Measurements from ENCODE around the gene LHX5.

LHX5 gene

GRCh38 chr12:113466454-113467141 is 5.1 kb downstream of the LHX5 start:
- Histone ChIP-seq H2BK120ac (ENCODE audit: low read depth, low read length) (peak overlapping the region; percentile 38), H3K4me1 (ENCODE audit: control insufficient read depth in 2 of 2, insufficient read depth in 1 of 2, low read depth in 1 of 2, low read length in 2 of 2) (peaks cover 20 to 48% of the 10 kb centered on the region in 2 donors), H3K36me3 (replicated peaks in 1 of 2; ENCODE audit: control insufficient read depth in 2 of 2, insufficient read depth in 2 of 2, low read length in 2 of 2) (peaks cover 0 to 8% of the 10 kb centered on the region in 2 donors), H3K9ac (ENCODE audit: low read depth, low read length, poor library complexity) (peak overlapping the region; percentile 46), H3K18ac (ENCODE audit: low read length) (peak overlapping the region; percentile 87), H3K4me3 (ENCODE audit: low read length in 2 of 2) (peak overlapping the region in 1 of 2 donors; percentile 64), H3K27me3 (ENCODE audit: control insufficient read depth in 3 of 3, insufficient read depth in 3 of 3, low read depth in 1 of 3, low read length in 3 of 3) (peaks cover 8 to 93% (median 55%) of the 10 kb centered on the region in 3 experiments), H2BK5ac (ENCODE audit: low read length) (peak overlapping the region; percentile 68), H2AFZ (ENCODE audit: low read length) (no peak overlapping the region), H3K4me2 (ENCODE audit: insufficient read depth, low read length, poor library complexity, severe bottlenecking) (no peak overlapping the region), H3K27ac (replicated peaks; ENCODE audit: low read length) (no peak overlapping the region), H3K14ac (ENCODE audit: low read length) (no peak overlapping the region), H3K4ac (ENCODE audit: low read length) (no peak overlapping the region), H3K9me3 (replicated peaks in 1 of 2; ENCODE audit: control insufficient read depth in 2 of 2, insufficient read depth in 1 of 2, low read depth in 1 of 2, low read length in 2 of 2) (peaks cover 0 to 5% of the 10 kb centered on the region in 2 donors), H2BK15ac (ENCODE audit: low read length) (peak overlapping the region; percentile 84), H2BK12ac (ENCODE audit: low read length) (peak overlapping the region; percentile 48), H2AK5ac (ENCODE audit: low read depth, low read length) (peak overlapping the region; percentile 36), H4K8ac (ENCODE audit: low read depth, low read length) (no peak overlapping the region), H3K23ac (ENCODE audit: low read depth, low read length, poor library complexity) (peak overlapping the region; percentile 92), H4K91ac (ENCODE audit: low read depth, low read length, poor library complexity) (no peak overlapping the region), H3K79me1 (ENCODE audit: low read depth, low read length) (peaks cover 13% of the 10 kb centered on the region)
- DNase-seq (ENCODE audit: low spot score), result no peak
- no CpG with 5 or more reads among the region's 26 CpGs for WGBS, 2 donors (ENCODE audit: extremely low coverage in 2 of 2, insufficient read length in 2 of 2, insufficient replicate concordance in 1 of 2)

- Histone ChIP-seq H3K27ac (replicated peaks; ENCODE audit: low read length) (no peak overlapping the region), H2BK5ac (ENCODE audit: low read length) (no peak overlapping the region), H3K23ac (ENCODE audit: low read depth, low read length, poor library complexity) (no peak overlapping the region), H3K4ac (ENCODE audit: low read length) (no peak overlapping the region), H3K4me2 (ENCODE audit: insufficient read depth, low read length, poor library complexity, severe bottlenecking) (peak overlapping the region; percentile 85), H3K79me1 (ENCODE audit: low read depth, low read length) (peaks cover 7% of the 10 kb centered on the region), H3K36me3 (replicated peaks in 1 of 2; ENCODE audit: control insufficient read depth in 2 of 2, insufficient read depth in 2 of 2, low read length in 2 of 2) (peaks cover 0 to 8% of the 10 kb centered on the region in 2 donors), H2AK5ac (ENCODE audit: low read depth, low read length) (peak overlapping the region; percentile 68), H3K9ac (ENCODE audit: low read depth, low read length, poor library complexity) (no peak overlapping the region), H4K91ac (ENCODE audit: low read depth, low read length, poor library complexity) (no peak overlapping the region), H4K8ac (ENCODE audit: low read depth, low read length) (no peak overlapping the region), H2BK12ac (ENCODE audit: low read length) (no peak overlapping the region), H3K4me1 (ENCODE audit: control insufficient read depth in 2 of 2, insufficient read depth in 1 of 2, low read depth in 1 of 2, low read length in 2 of 2) (peaks cover 20 to 48% of the 10 kb centered on the region in 2 donors), H3K14ac (ENCODE audit: low read length) (no peak overlapping the region), H3K9me3 (replicated peaks in 1 of 2; ENCODE audit: control insufficient read depth in 2 of 2, insufficient read depth in 1 of 2, low read depth in 1 of 2, low read length in 2 of 2) (peaks cover 0 to 5% of the 10 kb centered on the region in 2 donors), H2BK15ac (ENCODE audit: low read length) (peak overlapping the region; percentile 3), H3K18ac (ENCODE audit: low read length) (peak overlapping the region; percentile 64), H3K4me3 (ENCODE audit: low read length in 2 of 2) (no peak overlapping the region), H3K27me3 (ENCODE audit: control insufficient read depth in 3 of 3, insufficient read depth in 3 of 3, low read depth in 1 of 3, low read length in 3 of 3) (peaks cover 8 to 91% (median 54%) of the 10 kb centered on the region in 3 experiments), H2BK120ac (ENCODE audit: low read depth, low read length) (no peak overlapping the region), H2AFZ (ENCODE audit: low read length) (no peak overlapping the region)
- WGBS, 2 donors (ENCODE audit: extremely low coverage in 2 of 2, insufficient read length in 2 of 2, insufficient replicate concordance in 1 of 2), result no CpG with 5 or more reads among the region's 13 CpGs
- DNase-seq (ENCODE audit: low spot score), result peak; percentile 21
Measured at GRCh38 chr12:113465808-113466453, 5.7 kb downstream of the LHX5 start.

- Histone ChIP-seq H3K4ac (ENCODE audit: low read length) (no peak overlapping the region), H2BK15ac (ENCODE audit: low read length) (no peak overlapping the region), H3K9me3 (replicated peaks in 1 of 2; ENCODE audit: control insufficient read depth in 2 of 2, insufficient read depth in 1 of 2, low read depth in 1 of 2, low read length in 2 of 2) (peaks cover 0 to 5% of the 10 kb centered on the region in 2 donors), H3K9ac (ENCODE audit: low read depth, low read length, poor library complexity) (peak overlapping the region; percentile 46), H2BK120ac (ENCODE audit: low read depth, low read length) (peak overlapping the region; percentile 43), H4K91ac (ENCODE audit: low read depth, low read length, poor library complexity) (no peak overlapping the region), H3K4me2 (ENCODE audit: insufficient read depth, low read length, poor library complexity, severe bottlenecking) (peak overlapping the region; percentile 85), H3K14ac (ENCODE audit: low read length) (no peak overlapping the region), H3K79me1 (ENCODE audit: low read depth, low read length) (peaks cover 7% of the 10 kb centered on the region), H3K23ac (ENCODE audit: low read depth, low read length, poor library complexity) (no peak overlapping the region), H2BK12ac (ENCODE audit: low read length) (no peak overlapping the region), H3K27me3 (ENCODE audit: control insufficient read depth in 3 of 3, insufficient read depth in 3 of 3, low read depth in 1 of 3, low read length in 3 of 3) (peaks cover 8 to 88% (median 50%) of the 10 kb centered on the region in 3 experiments), H3K18ac (ENCODE audit: low read length) (peak overlapping the region; percentile 91), H3K4me3 (ENCODE audit: low read length in 2 of 2) (no peak overlapping the region), H2AFZ (ENCODE audit: low read length) (peak overlapping the region; percentile 58), H2AK5ac (ENCODE audit: low read depth, low read length) (peak overlapping the region; percentile 98), H3K4me1 (ENCODE audit: control insufficient read depth in 2 of 2, insufficient read depth in 1 of 2, low read depth in 1 of 2, low read length in 2 of 2) (peaks cover 18 to 45% of the 10 kb centered on the region in 2 donors), H4K8ac (ENCODE audit: low read depth, low read length) (no peak overlapping the region), H3K36me3 (replicated peaks in 1 of 2; ENCODE audit: control insufficient read depth in 2 of 2, insufficient read depth in 2 of 2, low read length in 2 of 2) (peaks cover 0 to 8% of the 10 kb centered on the region in 2 donors), H3K27ac (replicated peaks; ENCODE audit: low read length) (no peak overlapping the region), H2BK5ac (ENCODE audit: low read length) (no peak overlapping the region)
- WGBS, 2 donors (ENCODE audit: extremely low coverage in 2 of 2, insufficient read length in 2 of 2, insufficient replicate concordance in 1 of 2), result no CpG with 5 or more reads among the region's 64 CpGs
- DNase-seq (ENCODE audit: low spot score), result peak; percentile 80
Measured at GRCh38 chr12:113464852-113465719, 6.6 kb downstream of the LHX5 start.
